ENCODE measurements around the gene POLN. TPM values are rescaled to one million over a fixed set of nuclear protein-coding genes. Genes with fewer than 3 reads are reported as not detected.

POLN gene
- total RNA-seq, 3 donors from 2014 or later: 1.4 to 4.6 (median 1.4) TPM

GRCh38 chr4:2064276-2064991 lies 177.5 kb downstream of the POLN start:
- Histone ChIP-seq H3K9me3 (no peaks in the 10 kb centered on the region), H3K36me3 (ENCODE audit: low read depth) (no peaks in the 10 kb centered on the region), H3K4me3 (no peak overlapping the region), H3K4me1 (ENCODE audit: low read depth) (peaks cover 6% of the 10 kb centered on the region)
- intact Hi-C loops (cut with DNase I, micrococcal nuclease): no loop called here
- TF ChIP-seq CTCF (IDR thresholded peaks at IDR 0.05): no peak
- peak; percentile 84 for ATAC-seq
- DNase-seq: peak; percentile 66 to 83 (median 79)

- intact Hi-C loops (cut with DNase I, micrococcal nuclease): no loop called here
- Histone ChIP-seq H3K36me3 (ENCODE audit: low read depth) (no peaks in the 10 kb centered on the region), H3K4me1 (ENCODE audit: low read depth) (peaks cover 6% of the 10 kb centered on the region), H3K4me3 (no peak overlapping the region), H3K9me3 (no peaks in the 10 kb centered on the region)
- no peak for TF ChIP-seq CTCF (IDR thresholded peaks at IDR 0.05)
- peak in 2 of 3 donors; percentile 19 to 40 for DNase-seq
- no peak for ATAC-seq
Measured at GRCh38 chr4:2063557-2064275, 178.2 kb downstream of the POLN start.

GRCh38 chr4:2062808-2063524 lies 179.0 kb downstream of the POLN start:
- no peak overlapping the region for H3K4me3 ChIP-seq
- intact Hi-C loops (cut with DNase I, micrococcal nuclease): no loop called here
- peaks cover 8% of the 10 kb centered on the region for H3K4me1 ChIP-seq (ENCODE audit: low read depth)
- TF ChIP-seq CTCF (IDR thresholded peaks at IDR 0.05): no peak
- H3K36me3 ChIP-seq (ENCODE audit: low read depth): no peaks in the 10 kb centered on the region
- no peak for ATAC-seq
- H3K9me3 ChIP-seq: no peaks in the 10 kb centered on the region
- peak in 2 of 3 donors; percentile 17 to 39 for DNase-seq

- H3K4me3 ChIP-seq: no peak overlapping the region
- peak in 1 of 3 donors; percentile 27 for DNase-seq
- intact Hi-C loops (cut with DNase I, micrococcal nuclease): no loop called here
- no peak for TF ChIP-seq CTCF (IDR thresholded peaks at IDR 0.05)
- no peak for ATAC-seq
- H3K4me1 ChIP-seq (ENCODE audit: low read depth): peaks cover 8% of the 10 kb centered on the region
- no peaks in the 10 kb centered on the region for H3K9me3 ChIP-seq
- no peaks in the 10 kb centered on the region for H3K36me3 ChIP-seq (ENCODE audit: low read depth)
Measured at GRCh38 chr4:2062168-2062807, 179.6 kb downstream of the POLN start.

All from mucosa of descending colon (tissue), 3 donors.